ENCODE measurements around the gene BNIP5. TPM values are rescaled to one million over a fixed set of nuclear protein-coding genes. Genes with fewer than 3 reads are reported as not detected.

BNIP5 gene
- total and polyA plus RNA-seq, 2 experiments from 2014 or later, result 0.12 TPM; not detected in 1

DNA sequence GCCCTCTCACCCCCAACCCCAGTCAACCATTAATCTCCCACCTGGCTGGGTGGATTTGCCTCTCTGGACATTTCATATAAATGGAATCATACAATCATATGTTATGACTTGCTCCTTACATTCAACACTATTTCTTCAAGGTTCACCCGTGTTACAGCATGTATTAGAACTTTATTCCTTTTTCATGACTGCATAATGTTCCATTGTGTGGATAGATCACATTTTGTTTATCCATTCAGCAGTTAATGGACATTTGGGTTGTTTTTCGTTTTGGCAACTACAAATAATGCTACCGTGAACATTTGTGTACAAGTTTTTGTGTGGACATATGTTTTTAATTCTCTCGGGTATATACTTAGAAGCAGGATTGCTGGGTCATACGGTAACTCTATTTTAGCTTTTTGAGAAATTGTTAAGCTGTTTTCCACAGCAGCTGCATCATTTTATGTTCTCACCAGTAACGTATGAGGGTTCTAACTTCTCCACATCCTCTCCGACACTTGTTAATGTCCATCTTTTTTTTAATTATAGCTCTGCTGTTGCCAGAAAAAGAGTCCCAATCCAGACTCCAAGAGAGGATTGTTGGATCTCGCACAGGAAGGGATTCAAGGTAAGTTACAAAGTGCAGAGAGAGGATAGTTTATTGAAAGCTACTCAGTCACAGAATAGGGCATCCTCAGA lies 15.9 kb upstream of the BNIP5 start:
- Histone ChIP-seq H3K36me3 (no peaks in the 10 kb centered on the region), H3K4me1 (ENCODE audit: low read depth) (peaks cover 16% of the 10 kb centered on the region), H3K27ac (no peak overlapping the region), H3K27me3 (no peaks in the 10 kb centered on the region), H3K9me3 (ENCODE audit: low read depth) (no peaks in the 10 kb centered on the region), H3K4me3 (no peak overlapping the region)
- TF ChIP-seq, protein P1, sequence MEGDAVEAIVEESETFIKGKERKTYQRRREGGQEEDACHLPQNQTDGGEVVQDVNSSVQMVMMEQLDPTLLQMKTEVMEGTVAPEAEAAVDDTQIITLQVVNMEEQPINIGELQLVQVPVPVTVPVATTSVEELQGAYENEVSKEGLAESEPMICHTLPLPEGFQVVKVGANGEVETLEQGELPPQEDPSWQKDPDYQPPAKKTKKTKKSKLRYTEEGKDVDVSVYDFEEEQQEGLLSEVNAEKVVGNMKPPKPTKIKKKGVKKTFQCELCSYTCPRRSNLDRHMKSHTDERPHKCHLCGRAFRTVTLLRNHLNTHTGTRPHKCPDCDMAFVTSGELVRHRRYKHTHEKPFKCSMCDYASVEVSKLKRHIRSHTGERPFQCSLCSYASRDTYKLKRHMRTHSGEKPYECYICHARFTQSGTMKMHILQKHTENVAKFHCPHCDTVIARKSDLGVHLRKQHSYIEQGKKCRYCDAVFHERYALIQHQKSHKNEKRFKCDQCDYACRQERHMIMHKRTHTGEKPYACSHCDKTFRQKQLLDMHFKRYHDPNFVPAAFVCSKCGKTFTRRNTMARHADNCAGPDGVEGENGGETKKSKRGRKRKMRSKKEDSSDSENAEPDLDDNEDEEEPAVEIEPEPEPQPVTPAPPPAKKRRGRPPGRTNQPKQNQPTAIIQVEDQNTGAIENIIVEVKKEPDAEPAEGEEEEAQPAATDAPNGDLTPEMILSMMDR (IDR thresholded peaks at IDR 0.05; ENCODE audit: low read depth, low read length), result no peak
- no peak for DNase-seq (ENCODE audit: low read depth in 1 of 2, low spot score in 1 of 2)

DNA sequence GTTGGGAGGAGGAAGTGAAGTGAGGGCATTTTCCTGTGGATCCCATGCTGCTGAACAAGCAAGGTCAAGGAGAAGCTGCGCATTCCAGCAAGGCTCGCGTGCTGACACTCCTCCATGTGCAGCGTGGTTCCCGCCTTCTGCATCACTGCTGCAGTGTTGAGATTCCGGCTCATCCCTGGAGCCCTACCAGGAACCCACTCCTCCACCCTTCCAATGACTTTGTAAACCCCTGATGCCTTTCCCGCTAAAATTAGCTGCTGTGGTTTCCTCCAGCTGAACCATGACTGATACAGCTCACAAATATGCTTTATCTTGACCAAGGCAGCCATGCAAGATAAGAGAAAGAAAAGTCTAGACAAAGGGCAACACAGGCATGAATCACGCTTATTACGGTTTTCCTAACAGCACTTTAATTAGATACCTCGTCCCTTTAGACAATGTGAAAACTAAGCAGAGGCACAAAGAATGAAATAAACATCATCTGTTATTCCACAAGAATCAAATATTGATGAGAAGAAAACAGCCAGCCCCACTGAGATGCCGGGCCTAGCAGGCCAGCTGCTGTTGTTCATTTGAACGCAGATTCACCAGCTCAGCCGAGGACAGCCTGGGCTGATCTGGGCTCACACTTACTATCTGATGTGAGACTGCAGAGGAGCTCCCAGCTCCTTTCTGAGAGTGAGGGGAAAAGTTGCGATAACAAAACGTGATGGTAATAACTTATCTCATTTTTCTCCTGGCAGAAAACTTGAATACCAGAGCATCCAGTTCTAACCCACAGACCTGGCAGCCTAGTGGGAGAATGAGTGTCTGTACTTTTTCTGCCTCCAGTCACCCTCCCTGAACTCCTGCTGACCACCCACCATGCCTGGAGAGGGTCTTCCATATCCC lies 14.2 kb upstream of the BNIP5 start:
- peak in 1 of 2 donors; percentile 99 for DNase-seq (ENCODE audit: low read depth in 1 of 2, low spot score in 1 of 2)
- peaks cover 23% of the 10 kb centered on the region for H3K4me1 ChIP-seq (ENCODE audit: low read depth)
- peak overlapping the region; percentile 65 for H3K27ac ChIP-seq
- no peak overlapping the region for H3K4me3 ChIP-seq
- no peaks in the 10 kb centered on the region for H3K36me3 ChIP-seq
- TF ChIP-seq, protein P1 (IDR thresholded peaks at IDR 0.05; ENCODE audit: low read depth, low read length), result no peak
- no peaks in the 10 kb centered on the region for H3K9me3 ChIP-seq (ENCODE audit: low read depth)
- H3K27me3 ChIP-seq, result no peaks in the 10 kb centered on the region

DNA sequence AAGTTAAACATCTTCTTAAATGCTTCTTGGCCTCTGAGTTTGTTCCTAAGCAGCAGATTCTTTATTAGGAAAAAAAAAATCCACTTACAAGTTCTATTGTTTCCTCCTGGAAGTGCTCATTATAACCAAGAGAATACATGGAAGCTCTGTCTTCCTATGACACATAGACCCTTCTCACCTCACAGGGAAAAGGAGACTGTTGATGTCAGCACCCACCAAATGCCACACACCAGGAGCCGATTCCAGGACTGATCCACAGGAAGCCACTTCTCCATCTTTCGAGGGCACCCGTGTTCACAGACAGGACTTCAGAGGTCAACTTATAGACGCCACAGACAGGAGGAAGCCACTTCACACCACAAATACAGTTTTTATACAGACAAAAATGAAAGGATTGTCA lies 13.4 kb upstream of the BNIP5 start:
- Histone ChIP-seq H3K9me3 (ENCODE audit: low read depth) (no peaks in the 10 kb centered on the region), H3K36me3 (no peaks in the 10 kb centered on the region), H3K4me1 (ENCODE audit: low read depth) (peaks cover 28% of the 10 kb centered on the region), H3K27me3 (no peaks in the 10 kb centered on the region), H3K27ac (peak overlapping the region; percentile 65), H3K4me3 (no peak overlapping the region)
- DNase-seq (ENCODE audit: low read depth in 1 of 2, low spot score in 1 of 2), result peak in 1 of 2 donors; percentile 30
- TF ChIP-seq, protein P1 (IDR thresholded peaks at IDR 0.05; ENCODE audit: low read depth, low read length), result no peak

DNA sequence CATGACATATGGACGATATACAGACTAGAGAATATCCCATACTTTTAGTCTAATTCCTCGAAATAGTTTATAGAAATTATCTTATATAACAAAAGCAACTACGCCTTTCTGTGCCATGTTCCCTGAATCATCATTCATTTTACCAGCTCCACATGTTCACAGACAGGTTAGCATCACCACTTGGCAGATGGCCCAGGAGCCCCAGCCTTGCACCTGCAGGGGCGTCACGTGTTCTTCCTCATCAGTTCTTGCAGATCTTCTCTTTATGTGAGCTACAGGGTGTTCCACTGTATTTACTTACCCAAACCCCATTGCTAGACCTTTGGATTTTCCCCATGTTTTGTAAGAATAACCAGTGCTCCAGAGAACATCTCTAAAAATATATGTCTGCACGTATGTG lies 12.6 kb upstream of the BNIP5 start:
- Histone ChIP-seq H3K9me3 (ENCODE audit: low read depth) (no peaks in the 10 kb centered on the region), H3K36me3 (no peaks in the 10 kb centered on the region), H3K4me3 (no peak overlapping the region), H3K27ac (no peak overlapping the region), H3K4me1 (ENCODE audit: low read depth) (peaks cover 28% of the 10 kb centered on the region), H3K27me3 (no peaks in the 10 kb centered on the region)
- no peak for DNase-seq (ENCODE audit: low read depth in 1 of 2, low spot score in 1 of 2)
- TF ChIP-seq, protein P1 (IDR thresholded peaks at IDR 0.05; ENCODE audit: low read depth, low read length), result no peak

DNA sequence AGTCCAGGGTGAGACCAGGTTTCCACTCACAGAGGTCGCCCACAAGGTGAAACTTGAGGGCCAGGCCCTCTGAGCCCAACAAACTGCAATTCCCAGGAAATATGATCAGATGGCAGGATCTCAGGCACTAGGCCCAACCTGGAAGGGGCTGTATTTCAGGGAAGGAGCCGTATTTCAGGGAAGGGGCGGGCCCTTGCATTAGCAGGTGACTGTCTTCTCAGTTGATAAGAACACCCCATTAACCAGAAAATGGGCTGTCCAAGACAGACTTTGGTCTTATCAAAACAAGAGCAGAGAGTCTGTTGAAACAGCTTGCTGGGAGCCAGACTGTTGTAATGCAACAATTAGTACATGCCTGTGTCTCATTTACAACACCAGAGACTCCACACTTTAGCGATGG lies 10.9 kb upstream of the BNIP5 start:
- peak overlapping the region; percentile 56 for H3K27ac ChIP-seq
- H3K36me3 ChIP-seq, result no peaks in the 10 kb centered on the region
- DNase-seq (ENCODE audit: low read depth in 1 of 2, low spot score in 1 of 2), result peak; percentile 44 to 78
- peaks cover 28% of the 10 kb centered on the region for H3K4me1 ChIP-seq (ENCODE audit: low read depth)
- H3K27me3 ChIP-seq, result no peaks in the 10 kb centered on the region
- no peaks in the 10 kb centered on the region for H3K9me3 ChIP-seq (ENCODE audit: low read depth)
- no peak overlapping the region for H3K4me3 ChIP-seq
- TF ChIP-seq, protein P1 (IDR thresholded peaks at IDR 0.05; ENCODE audit: low read depth, low read length), result no peak
